ENCODE results near the gene RCCD1. TPM values are rescaled to one million over a fixed set of nuclear protein-coding genes. Genes with fewer than 3 reads are reported as not detected.

RCCD1 gene
- total and polyA plus RNA-seq, 2 of the 8 experiments (the other 6 are each of a cell fraction or from before 2014, with no cell fraction given) = 9.9 to 18.8 TPM

DNA sequence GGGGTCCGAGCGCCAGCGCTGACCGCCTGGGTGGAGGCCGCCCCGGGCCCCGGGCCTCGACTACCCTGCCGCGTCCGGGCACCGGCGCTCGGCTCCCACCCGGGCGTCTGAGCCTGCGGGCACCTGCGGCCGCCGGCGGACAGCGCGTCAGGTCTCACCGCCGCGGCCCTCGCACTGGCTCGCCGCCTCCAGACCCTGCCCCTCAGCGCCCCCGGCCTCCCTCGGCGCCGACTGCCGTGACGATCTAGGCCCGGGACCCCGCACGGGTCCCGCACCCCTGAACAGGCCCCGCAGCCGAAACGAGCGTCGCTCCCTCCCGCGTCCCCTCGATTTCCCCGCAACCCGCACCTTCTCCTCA, 39.4 kb downstream of the RCCD1 start:
- Histone ChIP-seq H2BK20ac (ENCODE audit: low read length) (no peak overlapping the region), H3K36me3 (ENCODE audit: control insufficient read depth in 2 of 4, insufficient read depth in 4 of 4, low read length in 3 of 4) (peaks cover 4 to 17% (median 14%) of the 10 kb centered on the region in 4 experiments), H3K23ac (ENCODE audit: insufficient read length) (no peak overlapping the region), H3K4ac (replicated peaks; ENCODE audit: insufficient read length, low read depth, low read length) (peak overlapping the region; percentile 65), H2BK12ac (ENCODE audit: low read depth, low read length) (no peak overlapping the region), H3K9me3 (ENCODE audit: insufficient read depth in 2 of 2, low read depth in 1 of 2, low read length in 1 of 2) (no peaks in the 10 kb centered on the region), H2AK5ac (ENCODE audit: low read depth, low read length) (no peak overlapping the region), H3K79me1 (ENCODE audit: low read depth, low read length) (peaks cover 6% of the 10 kb centered on the region), H3K4me2 (ENCODE audit: insufficient read depth in 1 of 2, low read depth in 2 of 2, low read length in 2 of 2) (peak overlapping the region; percentile 59 to 61; a peak in 3 of 4 replicates), H4K20me1 (replicated peaks in 1 of 2; ENCODE audit: control insufficient read depth in 1 of 2, insufficient read depth in 2 of 2, low read length in 2 of 2) (peaks cover 3 to 8% of the 10 kb centered on the region in 2 experiments), H3K14ac (ENCODE audit: insufficient read length) (no peak overlapping the region), H4K91ac (replicated peaks; ENCODE audit: insufficient read length, low read length) (peak overlapping the region; percentile 99), H2BK5ac (ENCODE audit: low read depth, low read length) (peak overlapping the region; percentile 88), H2AFZ (ENCODE audit: low read length) (peak overlapping the region; percentile 37; the same call in 1 of the 2 replicates), H2BK120ac (replicated peaks; ENCODE audit: low read depth, low read length) (peak overlapping the region; percentile 61), H4K8ac (ENCODE audit: extremely low read depth, insufficient read depth, low read length) (peak overlapping the region; percentile 88), H3K56ac (replicated peaks; ENCODE audit: insufficient read length, low read depth, low read length) (peak overlapping the region; percentile 62), H3K23me2 (ENCODE audit: low read depth, low read length) (peaks cover 9% of the 10 kb centered on the region), H3K79me2 (ENCODE audit: control insufficient read depth in 1 of 2, insufficient read depth in 2 of 2, low read length in 2 of 2) (peaks cover 12 to 60% of the 10 kb centered on the region in 2 experiments), H3K18ac (ENCODE audit: extremely low read depth, low read length) (peak overlapping the region; percentile 93; the same call in 1 of the 2 replicates), H3K27ac (ENCODE audit: low read depth, low read length) (peak overlapping the region; percentile 80), H3K4me3 (ENCODE audit: extremely low read depth in 1 of 4, insufficient read depth in 2 of 4, low read depth in 3 of 4, low read length in 4 of 4) (peak overlapping the region; percentile 78 to 87 (median 86)), H3K27me3 (replicated peaks in 1 of 4; ENCODE audit: control insufficient read depth in 3 of 4, extremely low read depth in 1 of 4, insufficient read depth in 3 of 4, low read length in 3 of 4) (no peaks in the 10 kb centered on the region), H3K9ac (replicated peaks in 1 of 4; ENCODE audit: extremely low read depth in 1 of 4, low read depth in 3 of 4, low read length in 3 of 4) (peak overlapping the region; percentile 55 to 95 (median 89)), H4K5ac (ENCODE audit: insufficient read length, low read depth, low read length) (peak overlapping the region; percentile 85), H2BK15ac (ENCODE audit: low read length) (peak overlapping the region; percentile 40; the same call in 1 of the 2 replicates), H3K4me1 (replicated peaks in 1 of 4; ENCODE audit: control insufficient read depth in 3 of 4, insufficient read depth in 4 of 4, low read length in 3 of 4) (peaks cover 0 to 5% (median 0%) of the 10 kb centered on the region in 4 experiments; a peak in 1 of 7 replicates)
- ChIA-PET POLR2A (ENCODE audit: partially characterized antibody) (interaction anchor here (0.7 to 1.3 kb wide), 7 partner anchors 10 to 71 kb away, joined by 3 to 9 read pairs (median 3); partner anchors contain the start of genes RCCD1 and VPS33B), CTCF (ENCODE audit: partially characterized antibody) (interaction anchor here (0.9 to 1.4 kb wide), 4 partner anchors 13 to 59 kb away, joined by 3 to 4 read pairs (median 3); no protein-coding TSS in a partner anchor)
- peak in 1 of 2 experiments; percentile 71; a peak in 1 of 4 replicates for TF ChIP-seq HDAC2 (IDR thresholded peaks at IDR 0.05; ENCODE audit: borderline replicate concordance in 1 of 2, low read depth in 2 of 2, low read length in 2 of 2)
- TF ChIP-seq TBP (IDR thresholded peaks at IDR 0.05; ENCODE audit: low read depth, low read length) = no peak
- peak; percentile 91 for TF ChIP-seq KDM4A (IDR thresholded peaks at IDR 0.05; ENCODE audit: low read depth, low read length, severe bottlenecking)
- no peak for TF ChIP-seq CBX8 (IDR thresholded peaks at IDR 0.05; ENCODE audit: borderline replicate concordance, low read depth, low read length)
- FAIRE-seq (no peak), DNase-seq (ENCODE audit: low read depth in 1 of 2, low spot score in 2 of 2) (no peak)
- WGBS, 2 experiments (ENCODE audit: extremely low coverage in 1 of 2, insufficient coverage in 1 of 2, insufficient read length in 1 of 2, insufficient replicate concordance in 2 of 2, low coverage in 1 of 2, low lambda C conversion rate in 2 of 2, missing lambda C conversion rate in 1 of 2) = 8% methylated on average over 5 of the region's 50 CpGs; no CpG with 5 or more reads in 1 of the 2 experiments

Data from H1 (cell line).